ENCODE data around the gene SNX32. TPM values are rescaled to one million over a fixed set of nuclear protein-coding genes. Genes with fewer than 3 reads are reported as not detected.

The SNX32 gene
- total and polyA plus RNA-seq, 2 of the 13 experiments (the other 11 are each of a cell fraction or from before 2014, with no cell fraction given), result 0.09 to 0.34 TPM

GRCh38 chr11:65821107-65821506 lies 12.7 kb upstream of the SNX32 start (continued):
- TF ChIP-seq, protein P1, sequence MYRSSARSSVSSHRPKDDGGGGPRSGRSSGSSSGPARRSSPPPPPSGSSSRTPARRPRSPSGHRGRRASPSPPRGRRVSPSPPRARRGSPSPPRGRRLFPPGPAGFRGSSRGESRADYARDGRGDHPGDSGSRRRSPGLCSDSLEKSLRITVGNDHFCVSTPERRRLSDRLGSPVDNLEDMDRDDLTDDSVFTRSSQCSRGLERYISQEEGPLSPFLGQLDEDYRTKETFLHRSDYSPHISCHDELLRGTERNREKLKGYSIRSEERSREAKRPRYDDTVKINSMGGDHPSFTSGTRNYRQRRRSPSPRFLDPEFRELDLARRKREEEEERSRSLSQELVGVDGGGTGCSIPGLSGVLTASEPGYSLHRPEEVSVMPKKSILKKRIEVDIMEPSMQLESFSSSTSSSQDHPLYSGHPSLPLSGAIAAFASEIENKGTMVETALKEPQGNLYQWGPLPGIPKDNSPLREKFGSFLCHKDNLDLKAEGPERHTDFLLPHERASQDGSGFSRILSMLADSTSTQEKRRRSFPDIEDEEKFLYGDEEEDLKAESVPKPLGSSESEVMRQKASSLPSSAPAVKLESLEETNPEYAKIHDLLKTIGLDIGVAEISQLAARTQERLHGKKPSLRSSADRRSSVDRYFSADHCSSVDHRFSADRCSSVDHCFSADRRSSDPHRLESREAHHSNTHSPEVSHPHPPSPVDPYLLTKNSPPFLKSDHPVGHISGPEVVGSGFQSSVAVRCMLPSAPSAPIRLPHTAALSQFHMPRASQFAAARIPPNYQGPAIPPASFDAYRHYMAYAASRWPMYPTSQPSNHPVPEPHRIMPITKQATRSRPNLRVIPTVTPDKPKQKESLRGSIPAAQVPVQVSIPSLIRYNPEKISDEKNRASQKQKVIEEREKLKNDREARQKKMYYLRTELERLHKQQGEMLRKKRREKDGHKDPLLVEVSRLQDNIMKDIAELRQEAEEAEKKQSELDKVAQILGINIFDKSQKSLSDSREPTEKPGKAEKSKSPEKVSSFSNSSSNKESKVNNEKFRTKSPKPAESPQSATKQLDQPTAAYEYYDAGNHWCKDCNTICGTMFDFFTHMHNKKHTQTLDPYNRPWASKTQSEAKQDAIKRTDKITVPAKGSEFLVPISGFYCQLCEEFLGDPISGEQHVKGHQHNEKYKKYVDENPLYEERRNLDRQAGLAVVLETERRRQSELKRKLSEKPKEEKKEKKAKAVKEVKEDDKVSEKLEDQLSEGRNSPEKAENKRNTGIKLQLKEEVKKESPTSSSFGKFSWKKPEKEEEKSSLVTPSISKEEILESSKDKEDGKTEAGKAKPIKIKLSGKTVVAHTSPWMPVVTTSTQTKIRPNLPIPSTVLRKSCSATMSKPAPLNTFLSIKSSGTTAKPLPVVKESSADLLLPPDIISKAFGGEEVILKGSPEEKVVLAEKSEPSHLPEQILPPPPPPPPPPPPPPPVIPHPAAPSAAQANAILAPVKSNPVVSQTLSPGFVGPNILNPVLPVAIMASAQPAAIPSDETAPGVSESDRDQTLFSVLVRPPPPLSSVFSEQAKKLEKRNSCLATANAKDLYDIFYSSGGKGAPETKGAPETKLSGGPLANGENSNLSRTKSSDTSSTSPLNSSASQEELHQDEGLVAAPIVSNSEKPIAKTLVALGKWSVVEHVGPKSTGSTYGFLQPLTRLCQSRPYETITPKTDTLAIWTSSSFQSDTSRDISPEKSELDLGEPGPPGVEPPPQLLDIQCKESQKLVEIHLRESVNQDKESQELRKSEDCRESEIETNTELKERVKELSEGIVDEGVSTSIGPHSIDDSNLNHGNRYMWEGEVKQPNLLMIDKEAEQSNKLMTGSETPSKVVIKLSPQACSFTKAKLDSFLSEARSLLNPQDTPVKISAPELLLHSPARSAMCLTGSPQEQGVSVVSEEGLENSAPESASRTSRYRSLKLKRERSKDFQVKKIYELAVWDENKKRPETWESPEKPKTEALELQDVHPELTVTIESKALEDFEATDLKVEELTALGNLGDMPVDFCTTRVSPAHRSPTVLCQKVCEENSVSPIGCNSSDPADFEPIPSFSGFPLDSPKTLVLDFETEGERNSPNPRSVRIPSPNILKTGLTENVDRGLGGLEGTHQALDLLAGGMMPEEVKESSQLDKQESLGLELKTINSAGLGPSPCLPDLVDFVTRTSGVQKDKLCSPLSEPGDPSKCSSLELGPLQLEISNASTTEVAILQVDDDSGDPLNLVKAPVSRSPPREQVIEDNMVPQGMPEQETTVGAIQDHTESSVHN (CRISPR knock-in tag; IDR thresholded peaks at IDR 0.05), result no peak
- TF ChIP-seq RFX3 (CRISPR knock-in tag; IDR thresholded peaks at IDR 0.05) (no peak), ZNF530 (CRISPR knock-in tag; IDR thresholded peaks at IDR 0.05; ENCODE audit: low read depth) (no peak), SETDB1 (CRISPR knock-in tag; IDR thresholded peaks at IDR 0.05; ENCODE audit: borderline replicate concordance) (no peak), MAFK (conservative IDR thresholded peaks at IDR 0.05 in 1 of 2, IDR thresholded peaks at IDR 0.05 in 1 of 2; ENCODE audit: low read length in 2 of 2) (no peak), MLX (CRISPR knock-in tag; IDR thresholded peaks at IDR 0.05) (peak; percentile 81), PPARG (CRISPR knock-in tag; conservative IDR thresholded peaks at IDR 0.05) (no peak), KDM5A (IDR thresholded peaks at IDR 0.05; ENCODE audit: borderline replicate concordance, low read length) (no peak), NCOA2 (CRISPR knock-in tag; IDR thresholded peaks at IDR 0.05) (no peak), ZNF746 (CRISPR knock-in tag; IDR thresholded peaks at IDR 0.05) (no peak), HNRNPK (IDR thresholded peaks at IDR 0.05; ENCODE audit: low read depth, low read length, poor library complexity, severe bottlenecking) (no peak), NBN (conservative IDR thresholded peaks at IDR 0.05) (no peak), HNF4A (CRISPR knock-in tag; IDR thresholded peaks at IDR 0.05) (peak; percentile 91), YEATS4 (CRISPR knock-in tag; IDR thresholded peaks at IDR 0.05; ENCODE audit: borderline replicate concordance) (peak; percentile 54; the same call in 1 of the 2 replicates), ZNF703 (CRISPR knock-in tag; IDR thresholded peaks at IDR 0.05; ENCODE audit: borderline replicate concordance) (no peak), ZFP37 (CRISPR knock-in tag; IDR thresholded peaks at IDR 0.05; ENCODE audit: borderline replicate concordance) (no peak), MIER2 (CRISPR knock-in tag; IDR thresholded peaks at IDR 0.05) (no peak), THAP8 (CRISPR knock-in tag; IDR thresholded peaks at IDR 0.05; ENCODE audit: borderline replicate concordance) (no peak), MIXL1 (CRISPR knock-in tag; IDR thresholded peaks at IDR 0.05) (no peak)
- TF ChIP-seq, protein P2, sequence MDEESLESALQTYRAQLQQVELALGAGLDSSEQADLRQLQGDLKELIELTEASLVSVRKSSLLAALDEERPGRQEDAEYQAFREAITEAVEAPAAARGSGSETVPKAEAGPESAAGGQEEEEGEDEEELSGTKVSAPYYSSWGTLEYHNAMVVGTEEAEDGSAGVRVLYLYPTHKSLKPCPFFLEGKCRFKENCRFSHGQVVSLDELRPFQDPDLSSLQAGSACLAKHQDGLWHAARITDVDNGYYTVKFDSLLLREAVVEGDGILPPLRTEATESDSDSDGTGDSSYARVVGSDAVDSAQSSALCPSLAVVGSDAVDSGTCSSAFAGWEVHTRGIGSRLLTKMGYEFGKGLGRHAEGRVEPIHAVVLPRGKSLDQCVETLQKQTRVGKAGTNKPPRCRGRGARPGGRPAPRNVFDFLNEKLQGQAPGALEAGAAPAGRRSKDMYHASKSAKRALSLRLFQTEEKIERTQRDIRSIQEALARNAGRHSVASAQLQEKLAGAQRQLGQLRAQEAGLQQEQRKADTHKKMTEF (CRISPR knock-in tag; IDR thresholded peaks at IDR 0.05), result no peak
- TF ChIP-seq, protein P3, sequence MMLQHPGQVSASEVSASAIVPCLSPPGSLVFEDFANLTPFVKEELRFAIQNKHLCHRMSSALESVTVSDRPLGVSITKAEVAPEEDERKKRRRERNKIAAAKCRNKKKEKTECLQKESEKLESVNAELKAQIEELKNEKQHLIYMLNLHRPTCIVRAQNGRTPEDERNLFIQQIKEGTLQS (CRISPR knock-in tag; IDR thresholded peaks at IDR 0.05), result no peak
